SU-DHL-6 (cell line): ENCODE data around the gene HOXD11.

Experiments used
- CTCF ChIP-seq: fragments of 200-600 bp; sonication (generic); IDR thresholded peaks from one replicate; pipeline ENCODE4 v1.5.1; 2017; ENCODE audit warnings: antibody characterized with exemption, mild to moderate bottlenecking, low read length, moderate library complexity; ENCODE audit not compliant: insufficient read depth, poor library complexity, severe bottlenecking
- EZH2phosphoT487 ChIP-seq: fragments of 200-600 bp; sonication (generic), shearing (Covaris generic); conservative IDR thresholded peaks from 2 replicates; pipeline ENCODE4 v1.6.1; 2018; ENCODE audit warnings: mild to moderate bottlenecking, antibody characterized with exemption, low read length, moderate library complexity, mixed read lengths

GRCh38 chr2:176099159-176099727, 7.8 kb upstream of the HOXD11 start:
- TF ChIP-seq EZH2phosphoT487 (no peak), CTCF (no peak)
